ENCODE measurements around the gene FOXS1. TPM values are rescaled to one million over a fixed set of nuclear protein-coding genes. Genes with fewer than 3 reads are reported as not detected.

The FOXS1 gene
- total RNA-seq, 2 donors from 2014 or later, result not detected

DNA sequence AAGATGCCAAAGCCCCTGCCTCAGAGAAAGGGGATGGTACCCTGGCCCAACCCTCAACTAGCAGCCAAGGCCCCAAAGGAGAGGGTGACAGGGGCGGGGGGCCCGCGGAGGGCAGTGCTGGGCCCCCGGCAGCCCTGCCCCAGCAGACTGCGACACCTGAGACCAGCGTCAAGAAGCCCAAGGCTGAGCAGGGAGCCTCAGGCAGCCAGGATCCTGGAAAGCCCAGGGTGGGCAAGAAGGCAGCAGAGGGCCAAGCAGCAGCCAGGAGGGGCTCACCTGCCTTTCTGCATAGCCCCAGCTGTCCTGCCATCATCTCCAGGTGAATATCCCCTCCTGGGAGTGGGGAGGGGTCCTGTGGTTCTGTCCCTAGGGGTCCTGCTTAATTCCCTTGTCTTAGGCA, 25.2 kb downstream of the FOXS1 start:
- Histone ChIP-seq H3K9me3 (ENCODE audit: control insufficient read depth, low read length) (no peaks in the 10 kb centered on the region), H3K27me3 (ENCODE audit: control insufficient read depth, insufficient read depth, low read length, poor library complexity, severe bottlenecking) (no peaks in the 10 kb centered on the region), H3K4me3 (ENCODE audit: low read length) (no peak overlapping the region), H3K9ac (ENCODE audit: extremely low read depth, low read length, poor library complexity, severe bottlenecking) (no peak overlapping the region), H3K36me3 (ENCODE audit: control insufficient read depth, insufficient read depth, low read length) (no peaks in the 10 kb centered on the region), H3K27ac (ENCODE audit: low read depth, low read length) (no peak overlapping the region), H3K4me1 (ENCODE audit: control insufficient read depth, insufficient read depth, low read length) (peaks cover 12% of the 10 kb centered on the region)
- Mint-ChIP-seq H3K27me3 (ENCODE audit: insufficient read depth) (peaks cover 3% of the 10 kb centered on the region), H3K4me3 (no peak overlapping the region), H3K27ac (no peak overlapping the region), H3K9me3 (no peaks in the 10 kb centered on the region), H3K36me3 (ENCODE audit: low read depth) (no peaks in the 10 kb centered on the region), H3K4me1 (peaks cover 7% of the 10 kb centered on the region)
- DNase-seq, result no peak
- TF ChIP-seq, protein P1, sequence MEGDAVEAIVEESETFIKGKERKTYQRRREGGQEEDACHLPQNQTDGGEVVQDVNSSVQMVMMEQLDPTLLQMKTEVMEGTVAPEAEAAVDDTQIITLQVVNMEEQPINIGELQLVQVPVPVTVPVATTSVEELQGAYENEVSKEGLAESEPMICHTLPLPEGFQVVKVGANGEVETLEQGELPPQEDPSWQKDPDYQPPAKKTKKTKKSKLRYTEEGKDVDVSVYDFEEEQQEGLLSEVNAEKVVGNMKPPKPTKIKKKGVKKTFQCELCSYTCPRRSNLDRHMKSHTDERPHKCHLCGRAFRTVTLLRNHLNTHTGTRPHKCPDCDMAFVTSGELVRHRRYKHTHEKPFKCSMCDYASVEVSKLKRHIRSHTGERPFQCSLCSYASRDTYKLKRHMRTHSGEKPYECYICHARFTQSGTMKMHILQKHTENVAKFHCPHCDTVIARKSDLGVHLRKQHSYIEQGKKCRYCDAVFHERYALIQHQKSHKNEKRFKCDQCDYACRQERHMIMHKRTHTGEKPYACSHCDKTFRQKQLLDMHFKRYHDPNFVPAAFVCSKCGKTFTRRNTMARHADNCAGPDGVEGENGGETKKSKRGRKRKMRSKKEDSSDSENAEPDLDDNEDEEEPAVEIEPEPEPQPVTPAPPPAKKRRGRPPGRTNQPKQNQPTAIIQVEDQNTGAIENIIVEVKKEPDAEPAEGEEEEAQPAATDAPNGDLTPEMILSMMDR (conservative IDR thresholded peaks at IDR 0.05), result no peak
- WGBS, 2 experiments (ENCODE audit: insufficient coverage in 1 of 2, insufficient read length in 1 of 2), result 66 to 83% methylated on average over 3 to 6 of the region's 6 CpGs

DNA sequence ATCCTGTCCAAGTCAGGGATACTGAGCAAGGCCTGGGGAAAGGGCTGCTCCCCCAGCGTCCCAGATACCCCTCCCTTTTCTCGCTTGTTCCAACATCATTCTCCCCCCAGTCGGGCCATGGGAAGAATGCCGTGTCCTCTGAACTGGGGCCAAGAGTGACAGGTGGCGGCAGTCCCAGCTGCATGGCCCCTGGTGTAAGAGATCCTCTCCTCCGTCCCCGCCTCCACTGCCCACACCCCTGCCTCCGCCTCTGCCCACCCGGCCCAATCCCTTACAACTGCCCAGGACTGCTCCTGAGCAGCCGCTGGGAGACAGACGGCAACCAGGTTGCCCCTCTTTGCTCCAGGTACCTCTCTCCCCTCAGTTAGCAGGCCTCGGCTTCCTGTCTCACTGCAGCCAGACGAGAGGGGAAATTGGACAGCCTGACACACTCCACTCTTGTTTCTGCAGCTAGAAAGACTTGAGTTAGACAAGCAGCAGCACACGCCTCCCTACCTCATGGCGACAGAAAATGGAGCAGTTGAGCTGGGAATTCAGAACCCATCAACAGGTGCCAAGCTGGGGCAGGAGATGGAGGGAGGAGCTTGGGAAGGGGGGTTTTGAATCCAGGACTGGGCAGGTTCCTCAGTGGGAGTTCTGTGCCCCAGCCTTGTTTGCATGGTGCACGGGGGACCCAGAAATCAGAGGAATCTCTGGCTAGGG, 26.2 kb downstream of the FOXS1 start, which contains the start of gene MYLK2:
Gene MYLK2 (plus strand): TSS at position 274 of the 702 bp plus-strand sequence. CDS start 225 bp downstream, at position 499.
- H3K27ac Mint-ChIP-seq, result no peak within 1 kb of the TSS
- WGBS, 2 experiments (ENCODE audit: insufficient coverage in 1 of 2, insufficient read length in 1 of 2), result 88 to 94% methylated on average over 12 to 16 of the region's 16 CpGs
- TF ChIP-seq, protein P1 (conservative IDR thresholded peaks at IDR 0.05), result no peak

DNA sequence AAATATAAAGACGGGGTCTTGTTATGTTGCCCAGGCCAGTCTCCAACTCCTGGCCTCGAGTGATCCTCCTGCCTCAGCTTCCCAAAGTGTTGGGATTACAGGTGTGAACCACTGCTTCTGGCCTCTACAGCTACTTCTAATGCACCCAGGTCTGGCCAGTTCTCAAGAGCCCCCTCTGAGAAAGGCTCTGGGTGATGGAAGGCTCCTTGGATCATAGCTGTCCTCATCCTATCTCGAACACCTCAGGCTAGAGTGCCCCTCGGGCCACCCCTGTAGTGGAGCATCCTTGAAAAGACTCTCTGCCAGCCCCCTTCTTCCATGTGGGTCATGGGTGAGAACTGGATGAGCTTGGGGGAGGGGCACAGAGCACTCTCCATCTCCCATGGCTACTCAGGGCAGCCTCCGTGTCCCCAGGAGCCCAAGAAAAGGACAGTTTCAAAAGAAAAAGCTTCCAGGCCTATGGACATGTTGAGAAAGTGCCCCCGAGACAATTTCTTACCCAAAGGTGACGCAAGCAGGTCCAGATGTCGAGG, 27.0 kb downstream of the FOXS1 start:
- Histone ChIP-seq H3K27ac (ENCODE audit: low read depth, low read length) (no peak overlapping the region), H3K4me3 (ENCODE audit: low read length) (no peak overlapping the region), H3K36me3 (ENCODE audit: control insufficient read depth, insufficient read depth, low read length) (no peaks in the 10 kb centered on the region), H3K4me1 (ENCODE audit: control insufficient read depth, insufficient read depth, low read length) (peaks cover 14% of the 10 kb centered on the region), H3K27me3 (ENCODE audit: control insufficient read depth, insufficient read depth, low read length, poor library complexity, severe bottlenecking) (no peaks in the 10 kb centered on the region), H3K9ac (ENCODE audit: extremely low read depth, low read length, poor library complexity, severe bottlenecking) (no peak overlapping the region), H3K9me3 (ENCODE audit: control insufficient read depth, low read length) (no peaks in the 10 kb centered on the region)
- 88 to 91% methylated on average over 6 to 8 of the region's 8 CpGs for WGBS, 2 experiments (ENCODE audit: insufficient coverage in 1 of 2, insufficient read length in 1 of 2)
- DNase-seq, result no peak
- TF ChIP-seq, protein P1 (conservative IDR thresholded peaks at IDR 0.05), result no peak
- H3K27me3 Mint-ChIP-seq (ENCODE audit: insufficient read depth), result peaks cover 3% of the 10 kb centered on the region
- no peak overlapping the region for H3K27ac Mint-ChIP-seq
- peaks cover 10% of the 10 kb centered on the region for H3K4me1 Mint-ChIP-seq
- H3K36me3 Mint-ChIP-seq (ENCODE audit: low read depth), result no peaks in the 10 kb centered on the region
- H3K9me3 Mint-ChIP-seq, result no peaks in the 10 kb centered on the region
- H3K4me3 Mint-ChIP-seq, result no peak overlapping the region

More for the DNA sequence above, 26.2 kb downstream of the FOXS1 start, which contains the start of gene MYLK2:
- DNase-seq, result no peak
- Mint-ChIP-seq H3K36me3 (ENCODE audit: low read depth) (no peaks in the 10 kb centered on the region), H3K4me1 (peaks cover 10% of the 10 kb centered on the region), H3K27me3 (ENCODE audit: insufficient read depth) (peaks cover 3% of the 10 kb centered on the region), H3K4me3 (no peak within 1 kb of the TSS), H3K9me3 (no peaks in the 10 kb centered on the region)
- no peaks in the 10 kb centered on the region for H3K27me3 ChIP-seq (ENCODE audit: control insufficient read depth, insufficient read depth, low read length, poor library complexity, severe bottlenecking)
- H3K4me1 ChIP-seq (ENCODE audit: control insufficient read depth, insufficient read depth, low read length), result peaks cover 14% of the 10 kb centered on the region
- H3K9me3 ChIP-seq (ENCODE audit: control insufficient read depth, low read length), result no peaks in the 10 kb centered on the region
- no peak within 1 kb of the TSS for H3K9ac ChIP-seq (ENCODE audit: extremely low read depth, low read length, poor library complexity, severe bottlenecking)
- H3K27ac ChIP-seq (ENCODE audit: low read depth, low read length), result no peak within 1 kb of the TSS
- no peaks in the 10 kb centered on the region for H3K36me3 ChIP-seq (ENCODE audit: control insufficient read depth, insufficient read depth, low read length)
- H3K4me3 ChIP-seq (ENCODE audit: low read length), result no peak within 1 kb of the TSS

All from endodermal cell (in vitro differentiated cells).